Thyroid gland (tissue), 4 donors: Measurements from ENCODE around the gene WRAP73. TPM values are rescaled to one million over a fixed set of nuclear protein-coding genes. Genes with fewer than 3 reads are reported as not detected.

Experiments used
- DNase-seq, 2 donors: peaks; one replicate each; pipeline ENCODE4 v3.0.0-alpha.2; 2019
- H3K27ac ChIP-seq, 3 donors: fragments of 200-600 bp; sonication (generic); 1 replicate in 2 of 3; 2 replicates in 1 of 3; pipeline ENCODE4 v1.5.1; 2016 to 2019; ENCODE audit warnings: mild to moderate bottlenecking in 1 of 3, moderate library complexity in 1 of 3
- H3K27me3 ChIP-seq: fragments of 200-600 bp; sonication (generic); one replicate; pipeline ENCODE4 v1.5.1; 2019
- H3K36me3 ChIP-seq, 2 donors: fragments of 200-600 bp; sonication (generic); one replicate each; pipeline ENCODE4 v1.5.1; 2016 to 2019
- H3K4me1 ChIP-seq, 2 donors: fragments of 200-600 bp; sonication (generic); one replicate each; pipeline ENCODE4 v1.5.1; 2017 to 2019
- H3K4me3 ChIP-seq, 3 donors: fragments of 200-600 bp; sonication (generic); replicated peaks in 1 of 3; 1 replicate in 2 of 3; 2 replicates in 1 of 3; pipeline ENCODE4 v1.5.1; 2016; ENCODE audit warnings: mild to moderate bottlenecking in 1 of 3
- H3K9me3 ChIP-seq: fragments of 200-600 bp; sonication (generic); one replicate; pipeline ENCODE4 v1.5.1; 2017
- POLR2A ChIP-seq, 2 donors: fragments of 450-650 bp; IDR thresholded peaks; one replicate each; pipeline ENCODE4 v1.6.1; 2017; ENCODE audit warnings: antibody characterized with exemption in 2 of 2, mild to moderate bottlenecking in 2 of 2, moderate library complexity in 1 of 2
- WGBS, 2 donors: methylation state at CpG; one replicate each; pipeline ENCODE4 v1.1.5; 2017; 5-methylcytosine and 5-hydroxymethylcytosine counted together
- intact Hi-C: fragments of 100-400 bp; cut with DNase I; formaldehyde crosslinking; loops from one replicate; pipeline ENCODE4 v1.15.1; 2023
- total RNA-seq, 4 donors: library from RNA; depleted of rRNA; stranded (reverse); fragments of >200 nt; gene quantifications; one replicate each; pipeline ENCODE4 v1.2.3, GENCODE V29; 2016
- TF ChIP-seq, protein P1 (sequence below), 6 experiments: fragments of 200-600 bp in 3 of 6; fragments of 450-650 bp in 3 of 6; sonication (generic) in 3 of 6; IDR thresholded peaks; one replicate each; pipeline ENCODE4 v1.5.1; 2016 to 2019; ENCODE audit warnings: antibody characterized with exemption in 6 of 6, mild to moderate bottlenecking in 2 of 6, inconsistent platforms in 1 of 6, moderate library complexity in 1 of 6

Gene WRAP73
- total RNA-seq, 4 donors from 2014 or later, result 18.5 to 44.0 (median 21.0) TPM

DNA sequence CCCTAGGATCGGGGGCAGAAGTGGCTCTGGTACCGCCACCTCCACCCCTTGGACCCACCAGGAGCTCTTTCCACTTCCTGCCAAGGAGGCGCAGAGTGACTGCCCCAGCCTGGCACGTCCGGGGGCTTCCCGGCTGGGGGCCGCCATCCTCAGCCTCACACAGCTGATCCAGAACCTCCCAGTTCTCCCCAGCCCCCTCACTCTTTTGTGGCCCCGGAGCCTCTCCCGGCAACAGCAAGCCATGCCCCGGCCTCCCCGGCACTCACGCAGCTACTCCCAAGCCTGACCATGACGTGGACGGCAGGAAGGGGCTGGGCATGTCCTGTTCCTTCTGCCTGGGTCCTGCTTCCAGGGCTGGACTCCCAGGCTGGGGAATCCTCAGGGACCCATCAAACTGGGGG, 19.5 kb upstream of the WRAP73 start:
- Histone ChIP-seq H3K4me3 (no peak overlapping the region), H3K4me1 (peaks cover 4 to 13% of the 10 kb centered on the region in 2 donors), H3K27ac (no peak overlapping the region), H3K36me3 (no peaks in the 10 kb centered on the region), H3K27me3 (no peaks in the 10 kb centered on the region), H3K9me3 (no peaks in the 10 kb centered on the region)
- DNase-seq, result peak in 1 of 2 donors; percentile 1
- no peak for TF ChIP-seq POLR2A (IDR thresholded peaks at IDR 0.05)
- TF ChIP-seq, protein P1, sequence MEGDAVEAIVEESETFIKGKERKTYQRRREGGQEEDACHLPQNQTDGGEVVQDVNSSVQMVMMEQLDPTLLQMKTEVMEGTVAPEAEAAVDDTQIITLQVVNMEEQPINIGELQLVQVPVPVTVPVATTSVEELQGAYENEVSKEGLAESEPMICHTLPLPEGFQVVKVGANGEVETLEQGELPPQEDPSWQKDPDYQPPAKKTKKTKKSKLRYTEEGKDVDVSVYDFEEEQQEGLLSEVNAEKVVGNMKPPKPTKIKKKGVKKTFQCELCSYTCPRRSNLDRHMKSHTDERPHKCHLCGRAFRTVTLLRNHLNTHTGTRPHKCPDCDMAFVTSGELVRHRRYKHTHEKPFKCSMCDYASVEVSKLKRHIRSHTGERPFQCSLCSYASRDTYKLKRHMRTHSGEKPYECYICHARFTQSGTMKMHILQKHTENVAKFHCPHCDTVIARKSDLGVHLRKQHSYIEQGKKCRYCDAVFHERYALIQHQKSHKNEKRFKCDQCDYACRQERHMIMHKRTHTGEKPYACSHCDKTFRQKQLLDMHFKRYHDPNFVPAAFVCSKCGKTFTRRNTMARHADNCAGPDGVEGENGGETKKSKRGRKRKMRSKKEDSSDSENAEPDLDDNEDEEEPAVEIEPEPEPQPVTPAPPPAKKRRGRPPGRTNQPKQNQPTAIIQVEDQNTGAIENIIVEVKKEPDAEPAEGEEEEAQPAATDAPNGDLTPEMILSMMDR (IDR thresholded peaks at IDR 0.05), result no peak
- WGBS, 2 donors, result 73 to 77% methylated on average over 12 to 14 of the region's 14 CpGs
- intact Hi-C loops, result no loop called here

DNA sequence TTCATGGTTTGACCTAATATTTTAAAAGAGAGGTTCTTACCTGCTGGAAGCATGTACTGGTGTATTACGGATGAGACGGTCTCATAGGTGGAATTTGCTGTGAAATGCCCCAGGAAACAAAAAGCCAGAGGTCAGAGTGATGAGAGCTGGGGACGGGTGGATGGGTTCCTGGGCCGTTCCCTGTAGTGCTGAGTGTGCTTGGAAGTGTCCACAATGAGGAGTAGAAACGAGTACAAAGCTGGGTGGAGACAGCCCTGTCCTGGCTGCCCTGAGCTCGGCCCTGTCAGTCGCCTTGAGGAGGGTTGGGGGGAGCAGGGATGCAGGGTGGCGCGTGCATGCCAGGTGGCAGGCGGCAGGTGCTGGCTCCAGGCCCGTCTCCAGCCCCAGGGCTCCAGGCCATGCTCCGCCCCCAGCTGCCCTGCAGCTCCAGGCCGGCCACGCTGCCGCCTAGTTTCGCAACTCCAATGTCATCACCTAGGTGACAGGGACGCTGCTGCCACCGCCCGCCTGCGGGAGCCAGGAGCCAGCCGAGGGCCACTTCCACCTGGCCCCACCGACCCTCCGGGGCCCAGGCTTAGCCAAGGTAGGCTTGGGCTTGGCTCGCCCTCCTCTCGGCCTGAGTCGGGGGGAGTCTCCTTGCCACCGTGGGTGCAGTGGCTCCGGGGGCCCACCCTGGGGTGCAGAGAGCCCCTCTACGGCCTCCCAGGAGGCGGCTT, 18.8 kb upstream of the WRAP73 start:
- DNase-seq, result peak; percentile 93 to 96
- 14 to 30% methylated on average over 9 to 22 of the region's 30 CpGs for WGBS, 2 donors

DNA sequence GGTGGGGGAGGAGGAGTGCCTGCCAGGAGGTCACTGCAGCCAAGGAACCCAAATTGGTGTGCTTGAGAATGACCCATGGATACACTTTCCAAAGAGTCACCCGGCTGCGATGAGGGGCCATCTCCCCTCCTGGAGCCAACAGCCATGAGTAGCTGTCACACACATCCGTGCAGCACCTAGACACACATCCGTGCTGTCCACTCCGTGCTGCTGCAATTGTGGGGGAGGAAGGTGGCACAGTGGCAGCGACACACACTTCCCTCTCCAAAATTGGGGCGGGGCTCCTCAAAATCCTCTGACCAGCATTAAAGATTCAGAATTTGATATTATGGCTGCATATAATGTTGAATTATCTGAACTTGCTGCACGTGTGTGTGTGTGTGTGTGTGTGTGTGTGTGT, 18.2 kb upstream of the WRAP73 start:
- intact Hi-C loops, result no loop called here
- H3K36me3 ChIP-seq, result no peaks in the 10 kb centered on the region
- DNase-seq, result no peak
- H3K27ac ChIP-seq, result no peak overlapping the region
- 73 to 75% methylated on average over 6 to 7 of the region's 8 CpGs for WGBS, 2 donors
- H3K27me3 ChIP-seq, result no peaks in the 10 kb centered on the region
- TF ChIP-seq, protein P1 (IDR thresholded peaks at IDR 0.05), result no peak
- no peak for TF ChIP-seq POLR2A (IDR thresholded peaks at IDR 0.05)
- H3K4me1 ChIP-seq, result peaks cover 4 to 10% of the 10 kb centered on the region in 2 donors
- no peak overlapping the region for H3K4me3 ChIP-seq
- no peaks in the 10 kb centered on the region for H3K9me3 ChIP-seq

More for the DNA sequence above, 18.8 kb upstream of the WRAP73 start:
- TF ChIP-seq, protein P1 (IDR thresholded peaks at IDR 0.05), result no peak
- TF ChIP-seq POLR2A (IDR thresholded peaks at IDR 0.05), result no peak
- no peak overlapping the region for H3K27ac ChIP-seq
- H3K4me1 ChIP-seq, result peaks cover 4 to 10% of the 10 kb centered on the region in 2 donors
- intact Hi-C loops, result no loop called here
- no peaks in the 10 kb centered on the region for H3K27me3 ChIP-seq
- H3K4me3 ChIP-seq, result no peak overlapping the region
- H3K36me3 ChIP-seq, result no peaks in the 10 kb centered on the region
- no peaks in the 10 kb centered on the region for H3K9me3 ChIP-seq

DNA sequence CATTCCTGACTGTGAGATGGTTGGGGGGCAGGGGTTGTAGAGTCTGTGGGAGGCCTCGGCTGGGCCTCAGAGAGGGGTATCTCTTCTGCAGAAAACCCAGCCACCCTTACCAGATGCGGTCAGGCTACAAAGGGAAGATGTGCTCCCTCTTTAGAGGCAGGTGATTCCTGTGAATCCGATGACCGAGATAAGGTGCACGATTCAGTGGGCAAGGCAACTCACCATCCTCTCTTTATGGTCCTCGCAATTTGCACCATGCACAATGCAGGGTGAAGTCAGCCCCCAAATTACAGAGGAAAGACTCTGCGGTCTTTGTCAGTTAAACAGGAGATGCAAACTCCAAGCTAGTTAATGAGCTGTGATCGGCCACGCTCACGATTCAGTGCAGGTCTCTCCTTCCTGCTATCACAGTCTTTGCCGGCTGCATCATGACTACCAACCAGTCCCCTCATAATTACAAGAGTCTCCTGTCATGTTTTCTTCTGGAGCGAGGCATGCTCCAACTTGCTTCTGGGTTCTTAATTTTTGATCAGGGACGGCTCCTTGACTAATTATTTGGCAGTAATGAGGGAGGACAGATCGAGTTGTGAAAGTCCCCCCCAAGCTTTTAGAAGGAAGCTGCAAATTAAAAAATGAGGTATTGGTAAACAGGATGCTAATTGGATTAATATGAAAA, 14.9 kb upstream of the WRAP73 start:
- Histone ChIP-seq H3K36me3 (no peaks in the 10 kb centered on the region), H3K9me3 (no peaks in the 10 kb centered on the region), H3K27me3 (no peaks in the 10 kb centered on the region), H3K4me1 (peaks cover 4 to 10% of the 10 kb centered on the region in 2 donors), H3K4me3 (no peak overlapping the region), H3K27ac (no peak overlapping the region)
- TF ChIP-seq POLR2A (IDR thresholded peaks at IDR 0.05), result no peak
- TF ChIP-seq, protein P1 (IDR thresholded peaks at IDR 0.05), result no peak
- intact Hi-C loops, result no loop called here
- DNase-seq, result no peak
- 86 to 91% methylated on average over 14 of the region's 14 CpGs for WGBS, 2 donors
